SU-DHL-6 (cell line): Measurements from ENCODE around the gene PRADC1.

ENCODE experiments used
- H2AFZ ChIP-seq: fragments of 200-600 bp; sonication (generic); 2 replicates; pipeline ENCODE4 v1.6.1; 2014; ENCODE audit warnings: low read depth, mild to moderate bottlenecking, moderate library complexity, mixed read lengths, antibody characterized with exemption, low read length; ENCODE audit not compliant: severe bottlenecking
- H3F3A ChIP-seq: fragments of 200-600 bp; shearing (Covaris generic); 2 replicates; pipeline ENCODE4 v1.6.0; 2016; ENCODE audit warnings: antibody characterized with exemption, mild to moderate bottlenecking; ENCODE audit not compliant: insufficient read depth
- H3K27ac ChIP-seq: fragments of 200-600 bp; sonication (generic); 2 replicates; pipeline ENCODE4 v1.5.1; 2016; ENCODE audit warnings: low read depth, mild to moderate bottlenecking, low read length, moderate library complexity, mixed read lengths
- H3K27me3 ChIP-seq: fragments of 200-600 bp; sonication (generic), shearing (Covaris generic); 2 replicates; pipeline ENCODE4 v1.6.0; 2014; ENCODE audit warnings: mild to moderate bottlenecking, low read length
- H3K36me3 ChIP-seq: fragments of 200-600 bp; sonication (generic); 2 replicates; pipeline ENCODE4 v1.6.1; 2014; ENCODE audit warnings: mild to moderate bottlenecking, low read length, mixed read lengths
- H3K4me2 ChIP-seq: fragments of 300-600, 200-600 bp; shearing (Covaris generic), sonication (generic); 2 replicates; pipeline ENCODE4 v1.6.0; 2014; ENCODE audit warnings: low read length, low read depth, mild to moderate bottlenecking; ENCODE audit not compliant: poor library complexity, severe bottlenecking
- H3K4me3 ChIP-seq: fragments of 200-600 bp; sonication (generic); 2 replicates; pipeline ENCODE4 v1.5.1; 2014; ENCODE audit warnings: antibody characterized with exemption, low read length, mild to moderate bottlenecking, mixed read lengths; ENCODE audit not compliant: insufficient read depth, poor library complexity, severe bottlenecking
- H3K79me2 ChIP-seq: fragments of 200-600 bp; sonication (generic); 2 replicates; pipeline ENCODE4 v1.6.1; 2014; ENCODE audit warnings: mild to moderate bottlenecking, low read length, moderate library complexity; ENCODE audit not compliant: insufficient read depth
- H3K9ac ChIP-seq: fragments of 200-600 bp; sonication (generic); 2 replicates; pipeline ENCODE4 v1.7.0; 2014; ENCODE audit warnings: mild to moderate bottlenecking, low read length
- H3K9me2 ChIP-seq: fragments of 200-600 bp; sonication (generic); replicated peaks from 2 replicates; pipeline ENCODE4 v1.6.1; 2014; ENCODE audit warnings: low read length; ENCODE audit not compliant: insufficient read depth
- H3K9me3 ChIP-seq: fragments of 200-600 bp; sonication (generic); 2 replicates; pipeline ENCODE4 v1.6.1; 2014; ENCODE audit warnings: low read length, mixed read lengths; ENCODE audit not compliant: insufficient read depth
- H4K20me1 ChIP-seq: fragments of 200-600 bp; sonication (generic); 2 replicates; pipeline ENCODE4 v1.6.1; 2014; ENCODE audit warnings: low read depth, mild to moderate bottlenecking, antibody characterized with exemption, low read length, moderate library complexity, mixed read lengths
- CTCF ChIP-seq: fragments of 200-600 bp; sonication (generic); IDR thresholded peaks from one replicate; pipeline ENCODE4 v1.5.1; 2017; ENCODE audit warnings: antibody characterized with exemption, mild to moderate bottlenecking, low read length, moderate library complexity; ENCODE audit not compliant: insufficient read depth, poor library complexity, severe bottlenecking
- EZH2phosphoT487 ChIP-seq: fragments of 200-600 bp; sonication (generic), shearing (Covaris generic); conservative IDR thresholded peaks from 2 replicates; pipeline ENCODE4 v1.6.1; 2018; ENCODE audit warnings: mild to moderate bottlenecking, antibody characterized with exemption, low read length, moderate library complexity, mixed read lengths

Gene PRADC1

DNA sequence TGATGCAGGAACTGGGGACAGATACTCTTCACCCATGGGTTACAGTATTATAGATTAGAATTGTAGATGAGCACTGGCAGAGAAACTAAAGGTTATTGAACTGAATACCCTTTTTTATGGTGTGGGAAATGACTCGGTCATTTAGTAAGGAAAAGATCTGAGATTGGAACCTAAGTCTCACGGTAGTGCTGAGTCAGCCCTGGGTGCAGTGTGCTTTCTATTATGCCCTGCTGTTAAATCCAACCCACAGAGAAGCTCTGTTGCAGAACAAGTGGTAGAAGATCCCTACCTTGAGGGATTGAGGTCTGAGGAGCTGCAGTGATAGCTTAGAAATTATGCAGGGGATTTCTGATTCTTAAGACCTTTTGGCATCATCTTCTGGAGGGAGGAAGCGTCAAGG lies 13.8 kb upstream of the PRADC1 start:
- H3K27me3 ChIP-seq, result no peaks in the 10 kb centered on the region
- H3K9me3 ChIP-seq, result no peaks in the 10 kb centered on the region
- H3K9ac ChIP-seq, result no peak overlapping the region
- TF ChIP-seq CTCF, result no peak
- no peak for TF ChIP-seq EZH2phosphoT487
- H3K4me2 ChIP-seq, result no peak overlapping the region
- H3F3A ChIP-seq, result no peaks in the 10 kb centered on the region
- peaks cover 34% of the 10 kb centered on the region; the same call in 1 of the 2 replicates for H3K79me2 ChIP-seq
- H2AFZ ChIP-seq, result no peak overlapping the region
- no peak overlapping the region for H3K4me3 ChIP-seq
- H3K27ac ChIP-seq, result no peak overlapping the region
- 0 out of 2 replicates have a peak, but pooled peaks cover 8% of the 10 kb centered on the region for H4K20me1 ChIP-seq
- no peaks in the 10 kb centered on the region for H3K9me2 ChIP-seq
- peaks cover 48% of the 10 kb centered on the region for H3K36me3 ChIP-seq

DNA sequence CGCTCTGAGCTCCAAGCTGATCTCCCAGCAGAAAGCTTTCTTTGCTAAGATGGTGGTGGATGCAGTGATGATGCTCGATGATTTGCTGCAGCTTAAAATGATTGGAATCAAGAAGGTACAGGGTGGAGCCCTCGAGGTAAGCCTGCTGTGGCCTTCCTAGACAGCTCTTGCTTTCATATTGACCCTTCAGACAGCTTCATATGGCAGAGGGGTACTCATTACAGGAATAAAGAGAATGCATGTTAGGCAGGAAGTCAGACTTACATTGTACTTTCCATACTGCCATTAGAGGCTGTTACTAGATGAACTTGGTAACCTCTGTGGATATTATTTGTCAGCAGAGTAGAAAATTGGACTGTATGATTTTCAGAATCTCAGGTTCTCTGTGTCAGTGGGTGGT lies 11.5 kb upstream of the PRADC1 start:
- no peaks in the 10 kb centered on the region for H3K27me3 ChIP-seq
- peaks cover 56% of the 10 kb centered on the region for H3K79me2 ChIP-seq
- H3K9ac ChIP-seq, result no peak overlapping the region
- H3K36me3 ChIP-seq, result peaks cover 63% of the 10 kb centered on the region
- H3K9me3 ChIP-seq, result no peaks in the 10 kb centered on the region
- H3K4me2 ChIP-seq, result no peak overlapping the region
- no peaks in the 10 kb centered on the region for H3K9me2 ChIP-seq
- H2AFZ ChIP-seq, result no peak overlapping the region
- peaks cover 15% of the 10 kb centered on the region; the same call in 1 of the 2 replicates for H4K20me1 ChIP-seq
- H3K27ac ChIP-seq, result no peak overlapping the region
- no peak overlapping the region for H3K4me3 ChIP-seq
- TF ChIP-seq CTCF (no peak), EZH2phosphoT487 (no peak)
- H3F3A ChIP-seq, result no peaks in the 10 kb centered on the region

DNA sequence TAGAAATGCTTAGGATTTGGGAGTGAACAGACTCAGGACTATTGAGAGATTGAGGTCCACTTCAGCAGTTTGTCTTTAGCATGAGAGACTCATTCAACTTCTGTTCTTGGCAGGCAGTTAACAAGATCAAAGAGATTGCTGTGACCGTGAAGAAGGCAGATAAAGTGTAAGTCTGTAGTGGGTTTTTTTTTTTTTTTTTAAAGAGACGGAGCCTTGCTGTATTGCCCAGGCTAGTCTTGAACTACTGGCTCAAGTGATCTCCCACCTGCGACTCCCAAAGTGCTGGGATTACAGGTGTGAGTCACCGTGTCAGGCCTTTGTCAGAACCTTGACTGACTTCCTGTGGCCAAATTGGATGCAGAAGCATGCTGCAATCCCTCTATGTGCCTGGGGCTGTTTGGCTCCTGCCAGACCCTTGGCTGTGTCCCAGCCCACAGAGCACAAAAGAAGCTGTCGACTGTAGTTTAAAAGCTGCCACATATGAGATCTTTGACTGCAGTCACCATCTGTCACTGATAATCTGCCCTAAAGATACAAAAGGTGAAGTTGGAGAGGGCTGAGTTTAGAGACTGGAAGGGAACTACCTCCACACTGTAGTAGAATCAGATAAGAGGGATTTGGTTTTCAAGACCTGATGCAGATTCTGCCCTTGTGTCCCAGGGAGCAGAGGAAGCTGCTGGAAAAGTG lies 11.0 kb upstream of the PRADC1 start:
- Histone ChIP-seq H3K4me3 (no peak overlapping the region), H3K4me2 (no peak overlapping the region), H3K27me3 (no peaks in the 10 kb centered on the region), H3K79me2 (peaks cover 61% of the 10 kb centered on the region), H3K9me2 (no peaks in the 10 kb centered on the region), H3K36me3 (peaks cover 63% of the 10 kb centered on the region), H4K20me1 (peaks cover 15% of the 10 kb centered on the region; the same call in 1 of the 2 replicates), H3K27ac (no peak overlapping the region), H3F3A (no peaks in the 10 kb centered on the region), H3K9me3 (no peaks in the 10 kb centered on the region), H3K9ac (no peak overlapping the region), H2AFZ (no peak overlapping the region)
- TF ChIP-seq EZH2phosphoT487 (no peak), CTCF (no peak)
